ENCODE data around the gene SLC2A13.

DNA sequence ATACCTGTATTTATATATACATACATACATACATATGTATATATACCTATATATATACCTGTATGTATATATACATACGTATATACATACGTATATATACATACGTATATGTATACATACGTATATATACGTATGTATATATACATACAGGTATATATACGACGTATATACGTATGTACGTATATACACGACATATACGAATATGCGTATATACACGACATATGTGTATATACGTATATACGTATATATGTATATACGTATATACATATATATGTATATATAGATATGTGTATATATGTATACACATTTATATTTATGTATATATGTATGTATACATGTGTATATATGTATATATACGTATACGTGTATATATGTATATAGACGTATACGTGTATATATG, 393.5 kb downstream of the SLC2A13 start:
- no peak for TF ChIP-seq POLR2A (IDR thresholded peaks at IDR 0.05; ENCODE audit: low read depth, low read length)
- no peak for TF ChIP-seq TAF1 (IDR thresholded peaks at IDR 0.05; ENCODE audit: borderline replicate concordance, low read depth, low read length)
